Embryonic facial prominence (tissue), 1 donor: ENCODE results near the gene CDK13.

ENCODE experiments used
- DNase-seq: peaks from one replicate; pipeline ENCODE4 v3.0.0-alpha.2; 2016; ENCODE audit errors: extremely low spot score

CDK13 gene

DNA sequence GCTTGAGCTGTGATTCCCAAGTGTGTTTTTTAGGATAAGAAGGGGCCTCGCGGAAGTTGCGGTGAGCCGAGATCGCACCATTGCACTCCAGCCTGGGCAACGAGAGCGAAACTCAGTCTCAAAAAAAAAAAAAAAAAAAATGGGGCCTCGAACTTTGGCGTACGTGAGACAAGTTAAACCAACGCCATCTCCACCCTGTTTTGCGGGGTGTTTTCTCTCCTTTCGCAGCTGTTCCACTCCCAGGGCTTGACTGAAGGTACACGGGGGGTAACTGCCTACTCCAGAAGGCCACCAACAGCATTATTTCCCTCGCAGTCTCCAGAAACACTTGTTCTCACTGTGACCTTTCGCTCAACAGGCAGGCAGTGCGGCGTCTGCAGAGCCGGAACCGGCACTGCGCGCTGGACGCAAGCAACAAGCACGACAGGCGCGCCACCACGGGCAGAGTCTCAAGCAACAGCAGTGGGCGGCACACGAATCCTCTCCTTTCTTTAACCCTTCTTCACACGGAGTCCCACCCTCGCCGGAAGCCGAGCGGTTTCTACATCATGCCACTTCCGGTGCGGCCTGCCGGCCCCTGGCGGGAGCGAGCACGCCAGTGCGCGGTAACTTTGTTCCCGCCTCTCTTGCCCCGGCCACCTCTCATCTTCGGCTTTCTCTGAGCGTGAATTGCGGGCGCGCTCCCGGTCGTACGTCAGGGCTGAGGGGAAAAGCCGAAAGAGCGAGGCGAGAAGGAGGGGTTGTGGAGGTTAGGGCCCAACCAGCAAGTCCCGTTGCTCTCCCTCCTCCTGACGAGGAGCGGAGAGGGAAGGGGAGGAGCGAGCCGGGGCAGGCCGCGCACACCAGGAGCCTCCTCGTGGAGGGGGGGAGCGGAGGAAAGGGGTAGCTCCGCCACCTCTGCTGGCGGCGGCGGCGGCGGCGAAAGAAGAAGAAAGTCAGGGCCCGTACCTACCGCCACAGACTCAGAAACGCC is 814 bp upstream of the CDK13 start:
- DNase-seq = peak; percentile 99

DNA sequence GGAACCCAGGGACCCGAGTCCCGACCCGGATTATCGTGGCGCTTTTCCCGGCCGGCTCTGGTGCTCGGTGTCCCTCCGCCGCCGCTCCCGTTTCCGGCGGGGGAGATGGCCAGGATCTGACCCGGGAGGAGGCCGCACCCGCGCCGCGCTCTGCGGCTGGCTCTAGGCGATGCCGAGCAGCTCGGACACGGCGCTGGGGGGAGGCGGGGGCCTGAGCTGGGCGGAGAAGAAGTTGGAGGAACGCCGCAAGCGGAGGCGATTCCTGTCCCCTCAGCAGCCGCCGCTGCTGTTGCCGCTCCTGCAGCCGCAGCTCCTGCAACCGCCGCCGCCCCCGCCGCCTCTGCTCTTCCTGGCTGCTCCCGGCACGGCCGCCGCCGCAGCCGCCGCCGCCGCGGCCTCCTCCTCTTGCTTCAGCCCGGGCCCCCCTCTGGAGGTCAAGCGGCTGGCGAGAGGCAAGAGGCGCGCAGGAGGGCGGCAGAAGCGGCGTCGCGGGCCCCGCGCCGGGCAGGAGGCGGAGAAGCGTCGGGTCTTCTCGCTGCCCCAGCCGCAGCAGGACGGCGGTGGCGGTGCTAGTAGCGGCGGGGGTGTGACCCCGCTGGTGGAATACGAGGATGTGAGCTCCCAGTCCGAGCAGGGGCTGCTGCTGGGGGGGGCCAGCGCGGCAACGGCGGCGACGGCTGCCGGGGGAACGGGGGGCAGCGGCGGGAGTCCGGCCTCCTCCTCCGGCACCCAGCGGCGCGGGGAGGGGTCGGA is 593 bp downstream of the CDK13 start:
- DNase-seq = no peak

GRCh38 chr7:39951226-39952194 is 1.5 kb downstream of the CDK13 start:
- no peak for DNase-seq

DNA sequence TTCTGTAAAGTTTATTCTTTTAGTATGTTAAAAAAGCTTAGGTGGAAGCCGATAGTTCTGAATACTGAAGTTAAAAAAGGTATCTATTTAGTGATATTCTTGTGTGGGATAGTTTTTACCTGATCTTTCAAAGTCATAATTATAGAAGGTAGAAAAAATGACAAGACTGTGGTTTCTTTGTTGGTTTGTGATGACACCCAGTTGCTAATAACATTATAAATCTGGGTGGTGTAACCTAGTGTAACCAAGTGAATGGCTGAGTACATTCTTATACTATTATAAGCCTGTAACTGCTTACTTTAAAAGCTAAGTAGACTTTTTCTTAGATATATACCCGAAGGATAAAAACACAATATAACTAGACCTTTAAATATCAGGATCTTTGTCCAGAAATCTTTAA is 2.3 kb downstream of the CDK13 start:
- no peak for DNase-seq

DNA sequence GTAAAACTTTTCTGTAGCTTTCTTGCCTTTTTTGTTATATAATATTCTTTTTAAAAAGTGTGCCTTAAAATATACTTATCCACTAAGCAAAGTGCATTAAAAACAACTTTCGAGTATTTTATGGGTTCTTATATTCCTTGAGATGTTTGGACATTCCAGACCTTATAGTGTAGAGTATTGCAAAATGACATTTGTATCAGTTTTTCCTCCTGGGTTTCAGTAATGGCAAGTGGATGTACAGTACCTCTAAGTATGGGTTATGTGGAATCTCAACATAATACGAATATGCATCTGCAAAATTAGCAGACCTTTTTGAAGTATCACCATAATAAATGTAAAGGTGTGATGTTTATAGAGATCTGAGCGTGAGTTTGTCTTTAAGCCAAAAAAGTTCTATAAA is 2.7 kb downstream of the CDK13 start:
- no peak for DNase-seq

GRCh38 chr7:39954694-39955093 is 4.6 kb downstream of the CDK13 start:
- DNase-seq = no peak

- no peak for DNase-seq
Measured at GRCh38 chr7:39958038-39958437, 8.0 kb downstream of the CDK13 start.

GRCh38 chr7:39967406-39968161 is 17.5 kb downstream of the CDK13 start:
- DNase-seq = no peak

- no peak for DNase-seq
Measured at GRCh38 chr7:39969431-39969830, 19.4 kb downstream of the CDK13 start.

DNA sequence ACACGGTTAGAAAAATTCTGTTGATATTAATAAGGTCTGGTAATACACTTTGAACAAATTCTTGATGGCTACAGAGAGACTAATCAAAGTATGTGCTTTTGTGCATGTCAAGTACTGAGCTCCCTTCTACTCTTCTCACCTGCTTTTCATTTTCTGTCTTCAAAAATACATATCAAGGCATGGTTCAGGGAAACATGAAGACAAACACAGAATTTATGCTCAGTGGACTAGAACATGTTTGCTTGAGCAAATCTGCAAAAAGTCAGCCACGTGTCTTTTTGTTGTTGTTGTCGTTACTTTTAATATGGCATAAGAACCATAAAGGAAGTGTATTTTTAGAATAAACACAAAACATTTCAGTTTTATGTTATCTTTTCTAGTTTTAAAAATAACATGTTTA is 21.9 kb downstream of the CDK13 start:
- no peak for DNase-seq

DNA sequence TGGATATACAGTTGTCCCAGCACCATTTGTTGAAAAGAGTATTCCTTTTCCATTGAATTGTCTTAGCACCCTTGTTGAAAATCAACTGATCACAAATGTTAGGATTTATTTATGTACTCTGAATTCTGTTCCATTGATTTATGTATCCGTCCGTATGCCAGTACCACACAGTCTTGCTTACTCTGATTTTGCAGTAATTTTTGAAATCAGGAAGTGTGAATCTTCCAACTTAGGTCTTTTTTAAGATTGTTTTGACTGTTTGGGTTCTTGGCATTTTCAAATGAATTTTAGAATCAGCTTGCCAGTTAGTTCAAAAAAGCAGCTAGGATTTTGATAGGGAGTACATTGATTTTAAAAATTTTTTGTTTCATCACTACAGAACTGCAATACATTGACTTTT is 23.7 kb downstream of the CDK13 start:
- no peak for DNase-seq

- DNase-seq = no peak
Measured at GRCh38 chr7:39978230-39978934, 28.3 kb downstream of the CDK13 start.

DNA sequence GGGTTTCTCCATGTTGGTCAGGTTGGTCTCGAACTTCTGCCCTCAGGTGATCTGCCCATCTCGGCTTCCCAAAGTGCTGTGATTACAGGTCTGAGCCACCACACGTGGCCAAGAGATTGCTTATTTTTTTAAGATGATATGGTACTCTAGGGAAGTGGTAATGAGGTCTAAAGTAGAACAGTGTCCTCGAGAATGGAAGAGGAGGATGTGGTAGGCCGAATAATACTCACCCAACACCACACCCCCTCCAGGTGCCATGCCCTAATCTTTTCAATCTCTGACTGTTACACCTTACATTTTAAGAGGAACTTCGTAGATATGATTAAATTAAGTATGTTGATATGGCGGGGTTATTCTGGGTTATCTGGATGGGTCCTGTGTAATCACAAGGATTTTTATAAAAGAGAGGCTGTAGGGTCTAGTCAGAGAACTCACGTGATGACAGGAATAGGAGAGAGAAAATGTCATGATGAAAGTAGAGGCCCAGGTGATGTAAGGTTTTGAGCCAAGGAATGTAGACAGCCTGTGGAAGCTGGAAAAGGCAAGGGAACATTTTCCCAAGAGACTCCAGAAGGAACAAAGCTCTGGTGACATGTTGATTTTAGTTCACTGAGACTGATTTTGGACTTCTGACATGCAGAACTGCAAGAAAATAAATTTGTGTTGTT is 29.5 kb downstream of the CDK13 start:
- no peak for DNase-seq

GRCh38 chr7:39985398-39985918 is 35.4 kb downstream of the CDK13 start:
- DNase-seq = no peak

- no peak for DNase-seq
Measured at GRCh38 chr7:39987641-39988347, 37.7 kb downstream of the CDK13 start.

GRCh38 chr7:40000734-40001315 is 50.8 kb downstream of the CDK13 start:
- DNase-seq = no peak

- DNase-seq = no peak
Measured at GRCh38 chr7:40001649-40002048, 51.6 kb downstream of the CDK13 start.

DNA sequence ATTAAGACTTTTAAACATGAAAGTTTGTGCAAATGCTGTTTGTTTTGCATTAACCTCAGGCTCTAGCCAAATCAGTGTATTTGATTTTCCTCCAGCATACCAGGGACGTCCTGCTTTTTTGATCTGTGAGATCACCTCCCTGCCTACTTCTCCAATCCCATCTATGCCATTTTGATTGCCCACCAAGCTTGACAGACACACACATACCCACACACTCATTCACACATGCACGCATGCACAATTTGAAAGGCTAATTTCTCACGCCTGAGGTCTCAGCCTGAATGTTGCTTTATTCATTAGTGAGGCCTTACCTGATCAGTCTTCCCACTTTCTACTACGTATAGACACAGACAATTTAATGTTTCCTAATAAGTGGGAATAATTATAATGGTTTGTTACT is 53.5 kb downstream of the CDK13 start:
- DNase-seq = no peak
